Cardiac ventricle fibroblast (primary cell): ENCODE data around the gene TBX18. TPM values are rescaled to one million over a fixed set of nuclear protein-coding genes. Genes with fewer than 3 reads are reported as not detected.

ENCODE experiments used
- total RNA-seq: library from RNA; depleted of rRNA; stranded (reverse); fragments of >200 nt; gene quantifications from 2 replicates; pipeline ENCODE4 v1.2.3, GENCODE V29; 2015

TBX18 gene
- total RNA-seq: 21.2 and 23.6 TPM in 2 replicates

GRCh38 chr6:84764332-84765049 lies at the start of gene TBX18:
Gene TBX18 (minus strand): TSS chr6:84764598. CDS start chr6:84764181, 417 bp downstream.

